HEK293T (cell line): Measurements from ENCODE around the gene KCNQ5.

ENCODE experiments used
- CTCF ChIA-PET: fragments of 350-600 bp; formaldehyde crosslinking; extraction: SDS; loops from one replicate; lab custom pipeline; 2021; ENCODE audit warnings: antibody characterized with exemption, inconsistent platforms; lab: Yijun Ruan, JAX
- POLR2A ChIA-PET: fragments of 350-600 bp; formaldehyde crosslinking; extraction: SDS; loops from one replicate; lab custom pipeline; 2020; ENCODE audit warnings: antibody characterized with exemption, inconsistent platforms; lab: Yijun Ruan, JAX
- DNase-seq: peaks from one replicate; pipeline ENCODE4 v3.0.0; 2012; ENCODE audit warnings: mixed read lengths; ENCODE audit errors: extremely low spot score
- ARNT ChIP-seq: fragments of 450-650 bp; IDR thresholded peaks from 2 replicates; pipeline ENCODE4 v1.6.1; 2017; ENCODE audit warnings: mild to moderate bottlenecking
- BHLHE40 ChIP-seq: fragments of 450-650 bp; IDR thresholded peaks from 2 replicates; pipeline ENCODE4 v1.6.1; 2016; ENCODE audit warnings: mild to moderate bottlenecking, moderate library complexity, borderline replicate concordance
- CTBP1 ChIP-seq: fragments of 450-650 bp; IDR thresholded peaks from 2 replicates; pipeline ENCODE4 v1.6.1; 2016; ENCODE audit warnings: borderline replicate concordance
- ELF4 ChIP-seq: fragments of 450-650 bp; IDR thresholded peaks from 2 replicates; pipeline ENCODE4 v1.6.1; 2017; ENCODE audit warnings: antibody characterized with exemption
- FOXA1 ChIP-seq: fragments of 450-650 bp; IDR thresholded peaks from 2 replicates; pipeline ENCODE4 v1.6.1; 2016; ENCODE audit warnings: mild to moderate bottlenecking
- FOXK2 ChIP-seq: fragments of 450-650 bp; IDR thresholded peaks from 2 replicates; pipeline ENCODE4 v1.6.1; 2016; ENCODE audit warnings: mild to moderate bottlenecking
- FOXM1 ChIP-seq: fragments of 450-650 bp; IDR thresholded peaks from 2 replicates; pipeline ENCODE4 v1.6.1; 2017; ENCODE audit warnings: mild to moderate bottlenecking, borderline replicate concordance
- HDGF ChIP-seq: fragments of 450-650 bp; IDR thresholded peaks from 2 replicates; pipeline ENCODE4 v1.6.1; 2017; ENCODE audit warnings: antibody characterized with exemption, borderline replicate concordance
- L3MBTL2 ChIP-seq: fragments of 450-650 bp; conservative IDR thresholded peaks from 2 replicates; pipeline ENCODE4 v1.6.1; 2016; ENCODE audit warnings: mild to moderate bottlenecking
- LEF1 ChIP-seq: fragments of 450-650 bp; IDR thresholded peaks from 2 replicates; pipeline ENCODE4 v1.6.1; 2017; ENCODE audit warnings: mild to moderate bottlenecking, borderline replicate concordance
- NFRKB ChIP-seq: fragments of 450-650 bp; IDR thresholded peaks from 2 replicates; pipeline ENCODE4 v1.6.1; 2016; ENCODE audit warnings: mild to moderate bottlenecking, moderate library complexity
- SP1 ChIP-seq: fragments of 450-650 bp; IDR thresholded peaks from 2 replicates; pipeline ENCODE4 v1.6.1; 2017
- SUZ12 ChIP-seq: fragments of 450-650 bp; IDR thresholded peaks from 2 replicates; pipeline ENCODE4 v1.6.1; 2016; ENCODE audit warnings: mild to moderate bottlenecking
- TARDBP ChIP-seq: fragments of 450-650 bp; IDR thresholded peaks from 2 replicates; pipeline ENCODE4 v1.6.1; 2016
- ZNF384 ChIP-seq: fragments of 450-650 bp; IDR thresholded peaks from 2 replicates; pipeline ENCODE4 v1.6.1; 2016
- TF ChIP-seq, protein P1 (sequence below): fragments of 450-650 bp; IDR thresholded peaks from 2 replicates; pipeline ENCODE4 v1.6.1; 2016

KCNQ5 gene

DNA sequence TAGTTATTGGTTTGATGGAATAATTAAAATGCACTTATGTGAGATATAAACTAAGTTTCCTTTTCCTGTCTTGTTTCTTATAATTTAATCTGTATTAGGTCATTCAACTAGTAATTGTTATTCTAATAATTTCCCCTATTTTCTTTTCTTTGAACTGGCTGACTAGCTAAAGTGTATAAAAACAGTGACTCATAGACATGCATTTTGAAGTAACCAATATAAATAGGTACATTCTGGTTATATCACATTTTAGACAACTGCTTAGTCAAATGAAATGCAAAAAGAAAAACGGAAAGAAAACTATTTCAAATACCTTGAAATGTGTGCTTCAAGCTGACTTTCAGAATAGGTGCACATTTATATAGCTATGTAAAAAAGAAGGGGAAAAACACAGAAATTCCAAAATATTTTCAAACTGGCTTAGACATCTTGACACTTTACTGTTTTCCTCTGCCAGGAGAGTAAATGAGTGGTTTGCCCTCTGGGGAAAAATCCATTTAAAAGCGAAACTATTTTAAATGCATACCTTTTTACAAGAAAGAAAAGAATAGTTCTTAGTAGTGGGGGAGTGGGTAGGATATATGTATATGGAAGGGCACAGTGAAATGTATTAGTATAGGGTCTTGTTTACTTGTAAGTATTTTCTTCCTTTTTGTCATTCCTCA, 28.3 kb downstream of the KCNQ5 start:
- POLR2A ChIA-PET, result no interaction called here
- CTCF ChIA-PET, result no interaction called here

DNA sequence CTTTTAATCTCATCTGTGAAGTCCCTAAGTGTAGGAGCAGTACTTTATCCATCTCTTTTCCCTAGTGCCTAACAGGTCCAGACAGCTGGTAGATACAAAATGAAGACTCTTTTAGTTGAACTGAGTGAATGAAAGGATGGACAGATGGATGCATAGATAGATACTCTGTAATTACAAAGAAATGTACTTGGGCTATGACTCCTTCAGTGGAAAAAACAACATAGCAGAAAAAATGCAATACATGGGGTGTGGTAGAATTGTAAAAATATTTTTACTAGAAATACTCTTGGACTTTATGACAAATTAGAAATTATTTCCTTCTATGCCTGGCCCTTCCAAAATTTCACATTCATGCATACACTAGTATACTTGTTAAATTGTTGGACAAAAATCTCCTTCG, 29.3 kb downstream of the KCNQ5 start:
- ChIA-PET POLR2A (no interaction called here), CTCF (no interaction called here)
- no peak for TF ChIP-seq ZNF384
- TF ChIP-seq HDGF, result no peak
- no peak for TF ChIP-seq FOXA1
- no peak for TF ChIP-seq SP1
- TF ChIP-seq BHLHE40, result no peak
- TF ChIP-seq ELF4, result no peak
- no peak for TF ChIP-seq FOXK2
- TF ChIP-seq TARDBP, result no peak
- no peak for TF ChIP-seq LEF1
- TF ChIP-seq, protein P1, sequence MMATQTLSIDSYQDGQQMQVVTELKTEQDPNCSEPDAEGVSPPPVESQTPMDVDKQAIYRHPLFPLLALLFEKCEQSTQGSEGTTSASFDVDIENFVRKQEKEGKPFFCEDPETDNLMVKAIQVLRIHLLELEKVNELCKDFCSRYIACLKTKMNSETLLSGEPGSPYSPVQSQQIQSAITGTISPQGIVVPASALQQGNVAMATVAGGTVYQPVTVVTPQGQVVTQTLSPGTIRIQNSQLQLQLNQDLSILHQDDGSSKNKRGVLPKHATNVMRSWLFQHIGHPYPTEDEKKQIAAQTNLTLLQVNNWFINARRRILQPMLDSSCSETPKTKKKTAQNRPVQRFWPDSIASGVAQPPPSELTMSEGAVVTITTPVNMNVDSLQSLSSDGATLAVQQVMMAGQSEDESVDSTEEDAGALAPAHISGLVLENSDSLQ, result no peak
- no peak for TF ChIP-seq NFRKB
- TF ChIP-seq ARNT, result no peak
- no peak for TF ChIP-seq FOXM1
- no peak for TF ChIP-seq L3MBTL2
- TF ChIP-seq SUZ12, result no peak
- TF ChIP-seq CTBP1, result no peak
- DNase-seq, result no peak

More for the DNA sequence above, 28.3 kb downstream of the KCNQ5 start:
- TF ChIP-seq LEF1 (no peak), CTBP1 (no peak), NFRKB (no peak), ELF4 (no peak), FOXM1 (no peak), SP1 (no peak), FOXK2 (no peak), SUZ12 (no peak), HDGF (no peak), BHLHE40 (no peak), TARDBP (no peak)
- TF ChIP-seq, protein P1, result no peak
- no peak for DNase-seq

DNA sequence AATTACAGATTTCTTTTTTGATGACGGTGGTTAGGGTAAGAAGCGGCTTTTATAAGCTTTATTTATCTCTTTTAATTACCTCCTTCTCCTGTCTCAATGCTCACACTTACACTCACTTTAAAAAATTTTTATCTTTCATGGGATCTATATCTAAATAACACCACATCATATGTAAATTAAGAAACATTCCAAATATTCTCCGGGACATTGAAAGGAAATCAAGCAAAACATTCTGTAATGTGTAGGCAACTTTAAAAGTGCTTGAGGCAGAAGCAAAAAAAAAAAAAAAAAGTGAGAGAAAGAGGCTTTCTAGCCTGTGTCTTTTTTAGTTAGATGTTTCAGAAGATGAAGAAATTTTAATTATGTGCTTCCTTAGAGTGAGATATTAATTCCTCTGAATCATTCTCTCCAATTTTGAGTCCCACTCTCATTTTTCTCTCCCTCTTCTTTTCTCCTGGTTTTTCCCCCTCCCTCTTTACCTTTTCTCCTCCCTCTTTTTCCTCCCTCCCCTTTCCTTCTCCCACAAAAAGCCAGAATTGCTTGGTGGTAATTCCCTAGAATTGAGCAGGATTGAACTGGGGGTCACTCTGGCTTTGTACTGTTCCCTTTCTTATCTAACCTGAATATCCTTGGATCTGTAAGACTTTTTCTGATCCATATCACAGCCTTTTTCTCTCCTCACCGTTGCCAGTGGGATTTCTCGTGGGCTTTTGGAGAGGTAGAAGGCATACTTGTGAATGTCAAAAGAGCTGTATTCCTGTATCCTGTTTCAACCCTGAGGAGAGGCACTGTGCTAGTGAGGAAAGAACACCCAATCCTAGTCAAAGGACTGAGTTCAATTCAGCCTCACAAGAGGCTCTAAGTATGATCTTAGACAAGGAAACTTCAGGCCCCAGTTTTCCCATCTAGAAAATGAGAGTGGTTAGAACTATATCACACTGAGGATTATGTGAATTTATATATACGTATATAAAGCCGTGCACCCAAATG, 30.4 kb downstream of the KCNQ5 start:
- CTCF ChIA-PET, result no interaction called here
- TF ChIP-seq TARDBP (no peak), ELF4 (no peak), ARNT (no peak), L3MBTL2 (no peak), SP1 (no peak), ZNF384 (no peak), SUZ12 (no peak), BHLHE40 (no peak), HDGF (no peak), FOXM1 (no peak)
- TF ChIP-seq, protein P1, result no peak
- POLR2A ChIA-PET, result no interaction called here
- DNase-seq, result no peak

DNA sequence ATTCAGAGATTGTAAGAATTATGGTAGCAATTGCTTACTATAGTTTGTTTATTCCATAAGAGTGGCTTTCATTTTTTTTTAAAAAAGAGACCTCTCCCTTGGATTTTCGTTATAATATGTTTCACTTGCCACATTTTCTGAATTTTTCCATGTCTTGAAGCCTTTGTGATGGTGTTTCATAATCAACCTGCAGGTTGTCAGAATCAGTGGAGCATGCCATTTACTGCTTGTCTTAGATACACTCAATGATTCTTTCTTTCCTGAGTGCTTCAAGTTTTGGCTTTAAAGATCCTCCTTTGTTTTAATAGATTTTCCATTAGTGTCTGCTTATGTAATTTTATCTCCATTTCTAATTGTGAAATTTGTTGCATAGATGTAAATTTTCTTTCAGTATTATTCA, 31.2 kb downstream of the KCNQ5 start:
- DNase-seq, result no peak
- ChIA-PET CTCF (no interaction called here), POLR2A (no interaction called here)

More for the DNA sequence above, 31.2 kb downstream of the KCNQ5 start:
- TF ChIP-seq BHLHE40 (no peak), SP1 (no peak), TARDBP (no peak), HDGF (no peak), NFRKB (no peak), ELF4 (no peak), CTBP1 (no peak), FOXM1 (no peak), SUZ12 (no peak), LEF1 (no peak), FOXA1 (no peak), ARNT (no peak), FOXK2 (no peak), ZNF384 (no peak), L3MBTL2 (no peak)
- TF ChIP-seq, protein P1, result no peak
